Measurements from ENCODE around the gene MT3. TPM values are rescaled to one million over a fixed set of nuclear protein-coding genes. Genes with fewer than 3 reads are reported as not detected.

MT3 gene
- total and polyA plus RNA-seq, 2 of the 8 experiments (the other 6 are each of a cell fraction or from before 2014, with no cell fraction given): 0.17 TPM; not detected in 1

GRCh38 chr16:56549744-56550385 lies 39.5 kb upstream of the MT3 start:
- peaks cover 0 to 22% (median 18%) of the 10 kb centered on the region in 4 experiments; a peak in 4 of 7 replicates for H3K27me3 ChIP-seq (replicated peaks in 1 of 4; ENCODE audit: control insufficient read depth in 3 of 4, extremely low read depth in 1 of 4, insufficient read depth in 3 of 4, low read length in 3 of 4)
- no peaks in the 10 kb centered on the region for H3K36me3 ChIP-seq (ENCODE audit: control insufficient read depth in 2 of 4, insufficient read depth in 4 of 4, low read length in 3 of 4)
- H2BK20ac ChIP-seq (ENCODE audit: low read length): no peak overlapping the region
- no peaks in the 10 kb centered on the region for H3K9me3 ChIP-seq (ENCODE audit: insufficient read depth in 2 of 2, low read depth in 1 of 2, low read length in 1 of 2)
- H3K79me2 ChIP-seq (ENCODE audit: control insufficient read depth in 1 of 2, insufficient read depth in 2 of 2, low read length in 2 of 2): no peaks in the 10 kb centered on the region
- no peak overlapping the region for H3K4me2 ChIP-seq (ENCODE audit: insufficient read depth in 1 of 2, low read depth in 2 of 2, low read length in 2 of 2)
- no peak overlapping the region for H3K4me3 ChIP-seq (ENCODE audit: extremely low read depth in 1 of 4, insufficient read depth in 2 of 4, low read depth in 3 of 4, low read length in 4 of 4)
- H2AFZ ChIP-seq (ENCODE audit: low read length): no peak overlapping the region
- no peak overlapping the region for H4K8ac ChIP-seq (ENCODE audit: extremely low read depth, insufficient read depth, low read length)
- no peak overlapping the region for H4K91ac ChIP-seq (replicated peaks; ENCODE audit: insufficient read length, low read length)
- no peak overlapping the region for H3K18ac ChIP-seq (ENCODE audit: extremely low read depth, low read length)
- no peak for DNase-seq (ENCODE audit: low read depth in 1 of 2, low spot score in 2 of 2)
- H2BK120ac ChIP-seq (replicated peaks; ENCODE audit: low read depth, low read length): no peak overlapping the region
- H3K23ac ChIP-seq (ENCODE audit: insufficient read length): no peak overlapping the region
- no peak for TF ChIP-seq JUN (IDR thresholded peaks at IDR 0.05; ENCODE audit: low read depth, low read length)
- no peak overlapping the region for H3K14ac ChIP-seq (ENCODE audit: insufficient read length)
- CTCF ChIA-PET (ENCODE audit: partially characterized antibody): interaction anchor here (0.7 to 1.3 kb wide), 3 partner anchors 26 to 51 kb away, joined by 3 read pairs; no protein-coding TSS in a partner anchor
- peaks cover 7 to 10% (median 9%) of the 10 kb centered on the region in 4 experiments; a peak in 6 of 7 replicates for H3K4me1 ChIP-seq (replicated peaks in 1 of 4; ENCODE audit: control insufficient read depth in 3 of 4, insufficient read depth in 4 of 4, low read length in 3 of 4)
- no peak overlapping the region for H2BK15ac ChIP-seq (ENCODE audit: low read length)
- H3K9ac ChIP-seq (replicated peaks in 1 of 4; ENCODE audit: extremely low read depth in 1 of 4, low read depth in 3 of 4, low read length in 3 of 4): no peak overlapping the region
- H3K4ac ChIP-seq (replicated peaks; ENCODE audit: insufficient read length, low read depth, low read length): no peak overlapping the region
- H4K20me1 ChIP-seq (replicated peaks in 1 of 2; ENCODE audit: control insufficient read depth in 1 of 2, insufficient read depth in 2 of 2, low read length in 2 of 2): no peaks in the 10 kb centered on the region
- H3K56ac ChIP-seq (replicated peaks; ENCODE audit: insufficient read length, low read depth, low read length): no peak overlapping the region
- FAIRE-seq: no peak
- H2BK12ac ChIP-seq (ENCODE audit: low read depth, low read length): no peak overlapping the region
- WGBS, 2 experiments (ENCODE audit: extremely low coverage in 1 of 2, insufficient coverage in 1 of 2, insufficient read length in 1 of 2, insufficient replicate concordance in 2 of 2, low coverage in 1 of 2, low lambda C conversion rate in 2 of 2, missing lambda C conversion rate in 1 of 2): 83% methylated on average over 5 of the region's 5 CpGs; no CpG with 5 or more reads in 1 of the 2 experiments
- H3K27ac ChIP-seq (ENCODE audit: low read depth, low read length): no peak overlapping the region
- POLR2A ChIA-PET (ENCODE audit: partially characterized antibody): no interaction called here
- no peak overlapping the region for H4K5ac ChIP-seq (ENCODE audit: insufficient read length, low read depth, low read length)
- no peaks in the 10 kb centered on the region for H3K79me1 ChIP-seq (ENCODE audit: low read depth, low read length)
- no peaks in the 10 kb centered on the region for H3K23me2 ChIP-seq (ENCODE audit: low read depth, low read length)
- H2AK5ac ChIP-seq (ENCODE audit: low read depth, low read length): no peak overlapping the region
- H2BK5ac ChIP-seq (ENCODE audit: low read depth, low read length): no peak overlapping the region

All from H1 (cell line).